GM19468 (cell line): ENCODE measurements around the gene DDIAS.
A peak's percentile ranks its signal among the peaks of the same experiment; 100 is the strongest.
"Not testable (repeated sequence)": the region's sequence is repeated elsewhere in the genome, so short reads cannot be mapped to it uniquely, and the experiment has no call there.

ENCODE experiments used
- ATAC-seq: cut with Tn5 transposase; IDR thresholded peaks from one replicate; pipeline ENCODE4 v1.9.1; 2021; ENCODE audit warnings: mild to moderate bottlenecking, moderate library complexity, moderate number of reproducible peaks; ENCODE audit not compliant: unreplicated experiment; ENCODE audit errors: extremely low read depth

The DDIAS gene

DNA sequence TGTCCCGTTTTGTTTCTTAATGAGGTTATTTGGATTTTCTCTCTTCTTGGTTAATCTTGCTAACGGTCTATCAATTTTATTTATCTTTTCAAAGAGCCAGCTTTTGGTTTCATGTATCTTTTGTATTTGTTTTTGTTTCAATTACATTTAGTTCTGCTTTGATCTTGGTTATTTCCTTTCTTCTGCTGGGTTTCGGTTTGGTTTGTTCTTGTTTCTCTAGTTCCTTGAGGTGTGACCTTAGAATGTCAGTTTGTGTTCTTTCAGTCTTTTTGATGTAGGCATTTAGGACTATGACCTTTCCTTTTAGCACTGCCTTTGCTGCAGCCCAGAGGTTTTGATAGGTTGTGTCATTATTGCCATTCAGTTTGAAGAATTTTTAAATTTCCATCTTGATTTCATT is 18.7 kb downstream of the DDIAS start:
- ATAC-seq = not testable (repeated sequence)

- not testable (repeated sequence) for ATAC-seq
These were observed 21.0 kb downstream of the DDIAS start for GRCh38 chr11:82922396-82923173.

- ATAC-seq = no peak
These were observed 23.1 kb downstream of the DDIAS start for GRCh38 chr11:82924522-82925224.

DNA sequence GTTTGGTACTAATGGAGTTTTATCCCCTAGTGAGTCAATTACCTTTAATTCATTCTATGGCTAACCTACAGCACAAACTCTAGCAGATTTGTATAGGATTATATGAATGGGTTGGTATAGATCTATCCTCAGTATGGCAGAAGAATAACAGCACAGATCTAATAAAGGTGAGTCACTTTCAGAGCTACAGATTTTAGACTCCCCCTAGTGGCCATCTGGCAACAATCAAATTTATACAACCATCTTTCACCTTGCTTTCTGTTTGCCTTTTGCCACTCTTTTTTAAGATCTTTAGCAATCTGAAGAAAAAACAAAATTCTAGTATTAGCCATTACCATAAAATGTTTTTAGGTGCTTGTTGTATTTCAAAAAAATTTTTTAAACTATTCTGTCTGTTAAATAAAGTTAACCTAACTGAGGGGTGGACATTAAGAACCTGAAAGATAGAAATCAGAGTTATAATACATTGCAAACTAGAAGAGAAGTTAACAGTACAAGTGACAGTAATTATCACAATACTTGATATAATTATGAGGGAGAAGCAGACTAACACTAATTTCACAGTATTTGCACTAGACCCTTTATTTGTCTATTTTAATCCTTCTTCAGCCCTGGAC is 25.8 kb downstream of the DDIAS start:
- no peak for ATAC-seq

GRCh38 chr11:82929121-82929520 is 27.6 kb downstream of the DDIAS start:
- no peak for ATAC-seq

- no peak for ATAC-seq
These were observed 28.7 kb downstream of the DDIAS start for GRCh38 chr11:82930229-82930628.

DNA sequence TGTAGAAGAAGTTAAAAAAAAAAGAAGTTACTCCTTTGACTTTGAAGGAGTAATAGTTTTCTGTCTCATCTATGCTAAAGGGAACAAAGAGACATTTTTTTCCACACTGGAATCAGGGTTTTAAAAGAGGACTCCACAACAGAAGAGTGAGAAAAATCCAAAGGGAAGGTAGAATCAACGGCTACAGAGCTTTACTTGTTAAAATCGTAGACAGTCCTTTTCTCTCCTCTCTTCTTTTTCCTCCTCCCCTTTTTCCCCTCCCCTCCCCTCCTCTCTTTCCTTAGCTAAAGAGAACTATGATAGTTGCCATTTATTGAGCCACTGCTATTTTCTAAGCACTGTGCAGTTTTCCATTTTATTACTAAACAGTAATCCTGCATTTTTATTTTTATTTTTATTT is 29.2 kb downstream of the DDIAS start:
- no peak for ATAC-seq

DNA sequence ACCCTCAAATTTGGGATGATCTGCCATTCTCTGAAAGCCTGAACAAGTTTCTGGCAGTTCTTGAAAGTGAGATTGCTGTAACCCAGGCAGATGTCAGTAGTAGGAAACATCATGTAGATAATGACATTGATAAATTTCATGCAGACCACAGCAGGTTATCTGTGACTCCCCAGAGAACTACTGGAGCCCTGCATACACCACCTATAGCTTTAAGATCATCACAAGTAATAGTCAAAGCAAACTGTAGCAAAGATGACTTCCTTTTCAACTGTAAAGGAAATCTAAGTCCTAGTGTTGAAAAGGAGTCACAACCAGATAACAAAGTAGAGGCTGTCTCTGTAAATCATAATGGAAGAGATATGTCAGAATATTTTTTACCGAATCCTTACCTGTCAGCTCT is 31.0 kb downstream of the DDIAS start:
- ATAC-seq = no peak

GRCh38 chr11:82936261-82936660 is 34.7 kb downstream of the DDIAS start:
- ATAC-seq = no peak

GRCh38 chr11:82937554-82937953 is 36.0 kb downstream of the DDIAS start:
- ATAC-seq = no peak

DNA sequence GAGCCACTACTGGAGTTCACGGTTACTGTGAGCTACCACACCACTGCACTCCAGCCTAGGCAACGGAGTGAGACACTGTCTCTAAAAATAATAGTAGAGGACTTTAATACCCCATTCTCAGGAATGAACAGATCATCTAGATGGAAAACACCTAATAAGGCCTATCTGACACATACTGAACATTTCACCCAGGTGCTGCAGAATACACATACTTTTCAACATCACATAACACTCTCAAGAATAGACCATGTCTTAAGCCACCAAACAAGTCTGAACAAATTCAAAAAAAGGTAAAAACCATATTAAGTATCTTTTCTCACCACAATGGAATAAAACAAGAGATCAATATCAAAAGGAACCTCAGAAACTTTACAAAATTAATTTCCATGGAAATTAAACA is 37.9 kb downstream of the DDIAS start:
- no peak for ATAC-seq

DNA sequence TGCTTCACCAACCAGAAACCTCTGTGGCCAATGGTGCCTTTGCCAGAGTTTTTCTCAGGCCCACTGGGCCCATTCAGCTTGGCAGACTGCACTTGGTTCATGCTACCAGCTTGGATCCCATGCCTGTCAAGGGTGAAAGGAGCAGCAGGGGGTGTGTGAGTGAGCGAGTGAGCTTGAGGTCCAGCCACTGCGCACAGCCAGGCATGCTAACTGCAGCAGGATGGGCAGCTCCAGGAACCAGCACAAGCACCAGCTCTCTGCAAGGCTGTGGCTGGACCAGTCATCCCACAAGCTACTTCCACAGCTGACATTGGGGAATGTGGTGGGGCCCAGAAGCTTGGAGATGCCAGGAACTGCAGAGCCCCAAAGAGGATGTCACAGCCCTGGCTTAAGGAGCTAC is 40.8 kb downstream of the DDIAS start:
- ATAC-seq = no peak

DNA sequence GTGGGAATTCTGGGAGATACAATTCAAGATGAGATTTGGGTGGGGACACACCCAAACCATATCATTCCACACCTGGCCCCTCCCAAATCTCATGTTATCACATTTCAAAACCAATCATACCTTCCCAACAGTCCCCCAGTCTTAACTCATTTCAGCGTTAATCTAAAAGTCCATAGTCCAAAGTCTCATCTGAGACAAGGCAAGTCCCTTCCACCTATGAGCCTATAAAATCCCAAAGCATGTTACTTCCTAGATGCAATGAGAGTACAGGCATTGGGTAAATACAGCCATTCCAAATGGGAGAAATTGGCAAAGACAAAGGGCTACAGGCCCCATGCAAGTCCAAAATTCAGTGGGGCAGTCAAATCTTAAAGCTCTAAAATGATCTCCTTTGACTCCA is 41.9 kb downstream of the DDIAS start:
- not testable (repeated sequence) for ATAC-seq

DNA sequence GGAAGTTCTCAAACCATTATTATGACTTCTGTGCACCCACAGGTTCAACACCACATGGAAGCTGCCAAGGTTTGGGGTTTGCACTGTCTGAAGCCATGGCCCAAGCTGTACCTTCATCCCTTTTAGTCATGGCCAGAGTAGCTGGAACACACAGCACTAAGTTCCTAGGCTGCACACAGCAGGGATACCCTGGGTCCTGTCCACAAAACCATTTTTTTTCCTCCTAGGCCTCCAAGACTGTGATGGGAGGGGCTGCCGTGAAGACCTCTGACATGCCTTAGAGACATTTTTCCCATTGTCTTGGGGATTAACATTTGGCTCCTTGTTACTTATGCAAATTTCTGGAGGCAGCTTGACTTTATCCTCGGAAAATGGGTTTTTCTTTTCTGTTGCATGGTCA is 42.7 kb downstream of the DDIAS start:
- no peak for ATAC-seq

- ATAC-seq = not testable (repeated sequence)
These were observed 43.5 kb downstream of the DDIAS start for GRCh38 chr11:82945041-82945440.

DNA sequence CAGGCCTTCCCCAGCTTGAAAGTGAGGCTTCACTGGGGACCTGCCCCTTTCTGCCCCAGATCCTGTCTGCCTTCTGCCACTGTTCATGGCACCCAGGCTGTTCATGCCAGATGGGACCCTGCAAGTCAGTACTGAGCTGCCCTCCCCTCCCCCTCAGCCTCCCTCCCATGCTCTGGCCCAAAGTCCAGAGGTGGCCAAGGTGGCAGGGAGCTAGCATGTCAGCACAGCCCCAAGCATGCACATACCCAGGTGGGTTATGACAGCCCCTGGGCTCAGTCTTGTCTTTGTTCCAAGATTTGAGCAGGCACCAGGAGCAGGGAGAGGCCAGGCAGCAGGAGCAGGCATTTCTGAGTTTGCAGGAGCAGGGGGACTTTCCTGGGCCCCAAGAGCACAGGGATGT is 44.1 kb downstream of the DDIAS start:
- ATAC-seq = no peak

DNA sequence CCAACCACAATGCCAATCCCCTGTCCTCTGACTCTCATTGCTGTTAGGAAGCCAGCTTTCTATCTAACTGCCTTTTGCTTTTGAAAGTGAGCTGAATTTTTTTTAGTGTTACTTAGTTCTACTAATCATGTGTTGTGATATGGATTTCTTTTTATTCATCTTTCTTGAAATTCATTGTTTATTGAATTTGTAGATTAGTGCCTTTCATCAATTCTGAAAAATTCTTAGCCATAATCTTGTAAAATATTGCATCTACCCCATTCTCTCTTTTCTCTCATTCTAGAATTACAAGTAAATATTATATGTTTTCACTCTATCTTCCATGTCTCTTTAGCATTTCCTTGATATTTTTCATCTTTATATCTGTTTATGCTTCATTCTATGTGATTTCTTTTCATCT is 47.8 kb downstream of the DDIAS start:
- no peak for ATAC-seq

DNA sequence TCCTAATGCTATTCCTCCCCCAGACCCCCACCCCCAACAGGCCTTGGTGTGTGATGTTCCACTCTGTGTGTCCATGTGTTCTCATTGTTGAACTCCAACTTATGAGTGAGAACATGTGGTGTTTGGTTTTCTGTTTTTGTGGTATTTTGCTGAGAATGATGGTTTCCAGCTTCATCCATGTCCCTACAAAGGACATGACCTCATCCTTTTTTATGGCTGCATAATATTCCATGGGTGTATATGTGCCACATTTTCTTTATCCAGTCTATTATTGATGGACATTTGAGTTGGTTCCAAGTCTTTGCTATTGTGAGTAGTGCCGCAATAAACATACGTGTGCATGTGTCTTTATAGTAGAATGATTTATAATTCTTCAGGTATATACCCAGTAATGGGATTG is 49.0 kb downstream of the DDIAS start:
- not testable (repeated sequence) for ATAC-seq

- not testable (repeated sequence) for ATAC-seq
These were observed 54.4 kb downstream of the DDIAS start for GRCh38 chr11:82955736-82956453.

- ATAC-seq = peak; percentile 83
These were observed 58.6 kb downstream of the DDIAS start for GRCh38 chr11:82959987-82960778.
